Embryonic facial prominence (tissue), 1 donor: Measurements from ENCODE around the gene KCNE2.

Source experiments
- DNase-seq: peaks from one replicate; pipeline ENCODE4 v3.0.0-alpha.2; 2016; ENCODE audit errors: extremely low spot score

KCNE2 gene

GRCh38 chr21:34363733-34364132 is at the start of gene KCNE2:
Gene KCNE2 (plus strand): TSS chr21:34364006. CDS start chr21:34370479, 6,473 bp downstream.
- DNase-seq, result no peak

GRCh38 chr21:34319585-34319984 is 44.2 kb upstream of the KCNE2 start:
- no peak for DNase-seq

- DNase-seq, result no peak
These were observed 43.8 kb upstream of the KCNE2 start for GRCh38 chr21:34320011-34320410.

GRCh38 chr21:34330055-34330454 is 33.8 kb upstream of the KCNE2 start:
- DNase-seq, result no peak

- DNase-seq, result no peak
These were observed 32.1 kb upstream of the KCNE2 start for GRCh38 chr21:34331726-34332125.

- DNase-seq, result no peak
These were observed 31.5 kb upstream of the KCNE2 start for GRCh38 chr21:34332347-34332746.

GRCh38 chr21:34333121-34333739 is 30.6 kb upstream of the KCNE2 start:
- no peak for DNase-seq

GRCh38 chr21:34335316-34335715 is 28.5 kb upstream of the KCNE2 start:
- DNase-seq, result no peak

- no peak for DNase-seq
These were observed 27.6 kb upstream of the KCNE2 start for GRCh38 chr21:34336245-34336644.

GRCh38 chr21:34336756-34337391 is 26.9 kb upstream of the KCNE2 start:
- no peak for DNase-seq

GRCh38 chr21:34337741-34338140 is 26.1 kb upstream of the KCNE2 start:
- DNase-seq, result no peak

- no peak for DNase-seq
These were observed 25.6 kb upstream of the KCNE2 start for GRCh38 chr21:34338226-34338625.

GRCh38 chr21:34340061-34340460 is 23.7 kb upstream of the KCNE2 start:
- no peak for DNase-seq

- no peak for DNase-seq
These were observed 21.3 kb upstream of the KCNE2 start for GRCh38 chr21:34342476-34342875.

- DNase-seq, result no peak
These were observed 20.5 kb upstream of the KCNE2 start for GRCh38 chr21:34343347-34343746.

GRCh38 chr21:34343838-34344381 is 19.9 kb upstream of the KCNE2 start:
- no peak for DNase-seq

GRCh38 chr21:34344584-34344983 is 19.2 kb upstream of the KCNE2 start:
- no peak for DNase-seq

GRCh38 chr21:34345091-34345871 is 18.5 kb upstream of the KCNE2 start:
- no peak for DNase-seq

- DNase-seq, result no peak
These were observed 17.9 kb upstream of the KCNE2 start for GRCh38 chr21:34345892-34346291.

- DNase-seq, result no peak
These were observed 14.8 kb upstream of the KCNE2 start for GRCh38 chr21:34348890-34349519.

GRCh38 chr21:34351786-34352241 is 12.0 kb upstream of the KCNE2 start:
- no peak for DNase-seq

- DNase-seq, result no peak
These were observed 11.2 kb upstream of the KCNE2 start for GRCh38 chr21:34352556-34352955.
